CD14-positive monocyte (primary cell): ENCODE results near the gene PAEP. TPM values are rescaled to one million over a fixed set of nuclear protein-coding genes. Genes with fewer than 3 reads are reported as not detected.

Source experiments
- DNase-seq, 3 donors: peaks; one replicate each; pipeline ENCODE4 v3.0.0-alpha.2; 2011 to 2022
- H2AFZ ChIP-seq: 2 replicates; pipeline ENCODE4 v1.6.0; 2012; ENCODE audit warnings: mild to moderate bottlenecking, low read depth, low read length, inconsistent platforms; ENCODE audit not compliant: insufficient read depth, poor library complexity, severe bottlenecking
- H3K27ac ChIP-seq, 2 donors: 1 replicate in 1 of 2; 2 replicates in 1 of 2; pipeline ENCODE4 v1.5.1; 2012 to 2013; ENCODE audit warnings: low read length in 2 of 2, control low read depth in 1 of 2, inconsistent platforms in 1 of 2, low read depth in 1 of 2, mild to moderate bottlenecking in 1 of 2
- H3K27me3 ChIP-seq, 2 donors: one replicate each; pipeline versions ENCODE4 v1.6.0 to v1.6.1; 2011 to 2013; ENCODE audit warnings: low read length in 2 of 2; ENCODE audit not compliant: control insufficient read depth in 2 of 2, insufficient read depth in 2 of 2
- H3K36me3 ChIP-seq, 2 donors: replicated peaks in 1 of 2; 1 replicate in 1 of 2; 2 replicates in 1 of 2; pipeline versions ENCODE4 v1.5.1 to v1.6.1; 2012 to 2013; ENCODE audit warnings: low read length in 2 of 2, control low read depth in 1 of 2, inconsistent platforms in 1 of 2, mild to moderate bottlenecking in 1 of 2; ENCODE audit not compliant: insufficient read depth in 2 of 2, control insufficient read depth in 1 of 2
- H3K4me1 ChIP-seq, 2 donors: 1 replicate in 1 of 2; 2 replicates in 1 of 2; pipeline versions ENCODE4 v1.5.1 to v1.6.1; 2012 to 2013; ENCODE audit warnings: low read length in 2 of 2, control low read depth in 1 of 2, inconsistent platforms in 1 of 2, mild to moderate bottlenecking in 1 of 2, moderate library complexity in 1 of 2; ENCODE audit not compliant: insufficient read depth in 2 of 2, control insufficient read depth in 1 of 2
- H3K4me2 ChIP-seq: replicated peaks from 2 replicates; pipeline ENCODE3; 2012; ENCODE audit warnings: low read length, moderate library complexity, mild to moderate bottlenecking; ENCODE audit not compliant: poor library complexity, severe bottlenecking; ENCODE audit errors: extremely low read depth
- H3K4me3 ChIP-seq, 3 experiments: fragments of 200-600 bp in 1 of 3; sonication (generic) in 1 of 3; replicated peaks in 1 of 3; 1 replicate in 2 of 3; 2 replicates in 1 of 3; pipeline ENCODE4 v1.5.1; 2011 to 2013; ENCODE audit warnings: low read length in 3 of 3, mild to moderate bottlenecking in 3 of 3, control low read depth in 2 of 3, low read depth in 2 of 3, inconsistent platforms in 1 of 3, moderate library complexity in 1 of 3
- H3K79me2 ChIP-seq: 2 replicates; pipeline ENCODE4 v1.6.0; 2012; ENCODE audit warnings: mild to moderate bottlenecking, control low read depth, inconsistent platforms, low read length, moderate library complexity; ENCODE audit not compliant: insufficient read depth
- H3K9ac ChIP-seq: 2 replicates; pipeline ENCODE4 v1.6.0; 2017; ENCODE audit warnings: low read length, mild to moderate bottlenecking; ENCODE audit not compliant: insufficient read depth, poor library complexity, severe bottlenecking
- H3K9me3 ChIP-seq, 2 donors: replicated peaks in 1 of 2; 1 replicate in 1 of 2; 2 replicates in 1 of 2; pipeline versions ENCODE4 v1.5.1 to v1.6.1; 2012 to 2013; ENCODE audit warnings: low read length in 2 of 2, control low read depth in 1 of 2; ENCODE audit not compliant: control insufficient read depth in 1 of 2, insufficient read depth in 1 of 2
- H4K20me1 ChIP-seq: 2 replicates; pipeline ENCODE4 v1.6.0; 2012; ENCODE audit warnings: mild to moderate bottlenecking, low read length, control low read depth, moderate library complexity; ENCODE audit not compliant: insufficient read depth
- H3K27ac Mint-ChIP-seq, 7 donors: one replicate each; pipeline ENCODE4 v1.8.0; 2020; ENCODE audit warnings: mild to moderate bottlenecking in 7 of 7, mixed read lengths in 7 of 7, moderate library complexity in 6 of 7, inconsistent platforms in 2 of 7
- H3K27me3 Mint-ChIP-seq, 3 donors: one replicate each; pipeline ENCODE4 v1.8.0; 2021 to 2022; ENCODE audit warnings: low read depth in 3 of 3, mild to moderate bottlenecking in 3 of 3, mixed read lengths in 3 of 3, moderate library complexity in 3 of 3, inconsistent platforms in 1 of 3
- H3K36me3 Mint-ChIP-seq, 2 donors: one replicate each; pipeline ENCODE4 v1.8.0; 2020; ENCODE audit warnings: mixed read lengths in 2 of 2, inconsistent platforms in 1 of 2, mild to moderate bottlenecking in 1 of 2
- H3K4me1 Mint-ChIP-seq: one replicate; pipeline ENCODE4 v1.8.0; 2020; ENCODE audit warnings: mild to moderate bottlenecking, mixed read lengths
- H3K4me3 Mint-ChIP-seq, 2 donors: one replicate each; pipeline ENCODE4 v1.8.0; 2020; ENCODE audit warnings: mild to moderate bottlenecking in 2 of 2, mixed read lengths in 2 of 2, moderate library complexity in 1 of 2
- H3K9me3 Mint-ChIP-seq, 7 donors: one replicate each; pipeline ENCODE4 v1.8.0; 2020 to 2022; ENCODE audit warnings: mixed read lengths in 7 of 7, mild to moderate bottlenecking in 6 of 7, moderate library complexity in 6 of 7, inconsistent platforms in 2 of 7
- CTCF ChIP-seq: fragments of 200-600 bp; IDR thresholded peaks from one replicate; pipeline ENCODE4 v1.8.0; 2022; ENCODE audit warnings: antibody characterized with exemption, mild to moderate bottlenecking
- WGBS: methylation state at CpG from one replicate; pipeline ENCODE4 v1.1.5; 2013; ENCODE audit warnings: missing lambda C conversion rate; ENCODE audit not compliant: insufficient coverage; 5-methylcytosine and 5-hydroxymethylcytosine counted together
- intact Hi-C, 2 donors: fragments of 100-400 bp; cut with micrococcal nuclease; formaldehyde crosslinking; loops; one replicate each; pipeline versions ENCODE4 v1.15.0 to v1.15.1; 2023
- polyA plus RNA-seq, 3 donors: library from polyadenylated mRNA; depleted of rRNA in 1 of 3; unstranded in 2 of 3; stranded (reverse) in 1 of 3; fragments of 300-500 nt in 2 of 3; fragments of >200 nt in 1 of 3; fragmentation: Illumina TruSeq in 2 of 3; gene quantifications; 1 replicate in 2 of 3; 2 replicates in 1 of 3; pipeline ENCODE4 v1.2.3, GENCODE V29; 2012 to 2021

PAEP gene
- polyA plus RNA-seq, 3 donors = not detected

- Mint-ChIP-seq H3K36me3 (no peaks in the 10 kb centered on the region), H3K4me1 (no peaks in the 10 kb centered on the region), H3K4me3 (no peak overlapping the region), H3K9me3 (peaks cover 0 to 7% (median 2%) of the 10 kb centered on the region in 7 donors), H3K27ac (no peak overlapping the region), H3K27me3 (peaks cover 2 to 7% (median 6%) of the 10 kb centered on the region in 3 donors)
- H3K36me3 ChIP-seq = no peaks in the 10 kb centered on the region
- H2AFZ ChIP-seq = no peak overlapping the region
- no peaks in the 10 kb centered on the region for H3K9me3 ChIP-seq
- intact Hi-C loops = no loop called here
- H3K27ac ChIP-seq = no peak overlapping the region
- H3K4me2 ChIP-seq = no peak overlapping the region
- H3K9ac ChIP-seq = no peak overlapping the region
- no peaks in the 10 kb centered on the region for H4K20me1 ChIP-seq
- no peak for TF ChIP-seq CTCF
- no peaks in the 10 kb centered on the region for H3K4me1 ChIP-seq
- no peaks in the 10 kb centered on the region for H3K27me3 ChIP-seq
- H3K79me2 ChIP-seq = no peaks in the 10 kb centered on the region
- WGBS = 88% methylated on average over 29 of the region's 34 CpGs
- DNase-seq = no peak
- no peak overlapping the region for H3K4me3 ChIP-seq
Observed at GRCh38 chr9:135613946-135614805, 52.6 kb downstream of the PAEP start.

GRCh38 chr9:135614821-135615665, 53.5 kb downstream of the PAEP start:
- H3K9me3 ChIP-seq = no peaks in the 10 kb centered on the region
- Mint-ChIP-seq H3K4me1 (no peaks in the 10 kb centered on the region), H3K4me3 (no peak overlapping the region), H3K36me3 (no peaks in the 10 kb centered on the region), H3K27ac (no peak overlapping the region), H3K9me3 (peaks cover 0 to 7% (median 0%) of the 10 kb centered on the region in 7 donors), H3K27me3 (peaks cover 2 to 9% (median 2%) of the 10 kb centered on the region in 3 donors)
- DNase-seq = no peak
- TF ChIP-seq CTCF = no peak
- H3K27me3 ChIP-seq = no peaks in the 10 kb centered on the region
- no peak overlapping the region for H3K4me3 ChIP-seq
- H2AFZ ChIP-seq = no peak overlapping the region
- no peaks in the 10 kb centered on the region for H3K79me2 ChIP-seq
- H4K20me1 ChIP-seq = no peaks in the 10 kb centered on the region
- H3K4me1 ChIP-seq = no peaks in the 10 kb centered on the region
- H3K9ac ChIP-seq = no peak overlapping the region
- intact Hi-C loops = no loop called here
- H3K27ac ChIP-seq = no peak overlapping the region
- H3K36me3 ChIP-seq = no peaks in the 10 kb centered on the region
- H3K4me2 ChIP-seq = no peak overlapping the region
- 83% methylated on average over 26 of the region's 29 CpGs for WGBS
